NCI-H774 (cell line): Measurements from ENCODE around the gene AHNAK2.

Source experiments
- DNase-seq: peaks from one replicate; lab custom pipeline; 2025; lab: John Stamatoyannopoulos, UW

Gene AHNAK2

GRCh38 chr14:104986487-104987164 is 8.5 kb upstream of the AHNAK2 start:
- DNase-seq = no peak

GRCh38 chr14:104985675-104986486 is 7.7 kb upstream of the AHNAK2 start, which contains the start of gene CLBA1:
TSS of gene CLBA1 (plus strand) at chr14:104985788. CDS start at chr14:104986432, 644 bp downstream.
- peak; percentile 92 for DNase-seq

- DNase-seq = no peak
Measured at GRCh38 chr14:104984056-104984894, 6.1 kb upstream of the AHNAK2 start.

- DNase-seq = no peak
Measured at GRCh38 chr14:104983231-104983721, 5.1 kb upstream of the AHNAK2 start.

GRCh38 chr14:104982548-104983230 is 4.5 kb upstream of the AHNAK2 start:
- DNase-seq = no peak

- DNase-seq = no peak
Measured at GRCh38 chr14:104981699-104982541, 3.7 kb upstream of the AHNAK2 start.

GRCh38 chr14:104980611-104981531 is 2.7 kb upstream of the AHNAK2 start:
- no peak for DNase-seq

GRCh38 chr14:104979758-104980610 is 1.8 kb upstream of the AHNAK2 start:
- DNase-seq = no peak

GRCh38 chr14:104978746-104979691 is 845 bp upstream of the AHNAK2 start:
- no peak for DNase-seq

GRCh38 chr14:104977008-104977680 is 1.0 kb downstream of the AHNAK2 start:
- no peak for DNase-seq

GRCh38 chr14:104976198-104977007 is 1.8 kb downstream of the AHNAK2 start:
- peak; percentile 54 for DNase-seq

GRCh38 chr14:104975481-104976197 is 2.5 kb downstream of the AHNAK2 start:
- DNase-seq = no peak

- no peak for DNase-seq
Measured at GRCh38 chr14:104974665-104975390, 3.3 kb downstream of the AHNAK2 start.

- no peak for DNase-seq
Measured at GRCh38 chr14:104974146-104974541, 4.0 kb downstream of the AHNAK2 start.
